HL-60 (cell line): ENCODE data around the gene LMO2.

ENCODE experiments used
- POLR2AphosphoS5 ChIP-seq: IDR thresholded peaks from 2 replicates; pipeline ENCODE4 v1.6.1; 2012; ENCODE audit warnings: low read depth
- TF ChIP-seq, protein P1 (sequence below): IDR thresholded peaks from one replicate; pipeline ENCODE4 v1.5.1; 2011; ENCODE audit warnings: low read length, control low read depth, inconsistent platforms; ENCODE audit not compliant: insufficient read depth

DNA sequence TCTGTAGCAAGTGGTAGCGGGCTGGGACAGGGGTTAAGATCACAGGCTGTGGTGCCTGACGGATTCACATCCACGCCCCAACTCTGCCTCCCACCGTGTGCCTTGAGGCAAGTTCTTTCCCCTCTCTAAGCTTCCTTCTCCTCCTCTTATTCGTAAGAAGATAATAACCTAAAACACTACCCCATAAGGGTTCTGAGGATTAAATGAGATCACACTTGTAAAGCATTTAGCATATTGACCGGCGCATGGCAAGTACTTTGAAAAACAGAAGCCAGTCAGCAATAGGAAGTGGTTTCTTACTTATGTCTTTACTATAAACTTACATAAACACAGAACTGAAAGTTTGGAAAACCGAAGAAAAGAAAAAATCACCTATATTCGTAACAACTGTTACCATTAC lies 15.5 kb upstream of the LMO2 start:
- TF ChIP-seq, protein P1, sequence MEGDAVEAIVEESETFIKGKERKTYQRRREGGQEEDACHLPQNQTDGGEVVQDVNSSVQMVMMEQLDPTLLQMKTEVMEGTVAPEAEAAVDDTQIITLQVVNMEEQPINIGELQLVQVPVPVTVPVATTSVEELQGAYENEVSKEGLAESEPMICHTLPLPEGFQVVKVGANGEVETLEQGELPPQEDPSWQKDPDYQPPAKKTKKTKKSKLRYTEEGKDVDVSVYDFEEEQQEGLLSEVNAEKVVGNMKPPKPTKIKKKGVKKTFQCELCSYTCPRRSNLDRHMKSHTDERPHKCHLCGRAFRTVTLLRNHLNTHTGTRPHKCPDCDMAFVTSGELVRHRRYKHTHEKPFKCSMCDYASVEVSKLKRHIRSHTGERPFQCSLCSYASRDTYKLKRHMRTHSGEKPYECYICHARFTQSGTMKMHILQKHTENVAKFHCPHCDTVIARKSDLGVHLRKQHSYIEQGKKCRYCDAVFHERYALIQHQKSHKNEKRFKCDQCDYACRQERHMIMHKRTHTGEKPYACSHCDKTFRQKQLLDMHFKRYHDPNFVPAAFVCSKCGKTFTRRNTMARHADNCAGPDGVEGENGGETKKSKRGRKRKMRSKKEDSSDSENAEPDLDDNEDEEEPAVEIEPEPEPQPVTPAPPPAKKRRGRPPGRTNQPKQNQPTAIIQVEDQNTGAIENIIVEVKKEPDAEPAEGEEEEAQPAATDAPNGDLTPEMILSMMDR: no peak
- no peak for TF ChIP-seq POLR2AphosphoS5
